ENCODE measurements around the gene SELP. TPM values are rescaled to one million over a fixed set of nuclear protein-coding genes. Genes with fewer than 3 reads are reported as not detected.
A peak's percentile ranks its signal among the peaks of the same experiment; 100 is the strongest.

The SELP gene
- total and polyA plus RNA-seq, 9 of the 15 experiments (the other 6 are each of a cell fraction or from before 2014, with no cell fraction given): not detected

DNA sequence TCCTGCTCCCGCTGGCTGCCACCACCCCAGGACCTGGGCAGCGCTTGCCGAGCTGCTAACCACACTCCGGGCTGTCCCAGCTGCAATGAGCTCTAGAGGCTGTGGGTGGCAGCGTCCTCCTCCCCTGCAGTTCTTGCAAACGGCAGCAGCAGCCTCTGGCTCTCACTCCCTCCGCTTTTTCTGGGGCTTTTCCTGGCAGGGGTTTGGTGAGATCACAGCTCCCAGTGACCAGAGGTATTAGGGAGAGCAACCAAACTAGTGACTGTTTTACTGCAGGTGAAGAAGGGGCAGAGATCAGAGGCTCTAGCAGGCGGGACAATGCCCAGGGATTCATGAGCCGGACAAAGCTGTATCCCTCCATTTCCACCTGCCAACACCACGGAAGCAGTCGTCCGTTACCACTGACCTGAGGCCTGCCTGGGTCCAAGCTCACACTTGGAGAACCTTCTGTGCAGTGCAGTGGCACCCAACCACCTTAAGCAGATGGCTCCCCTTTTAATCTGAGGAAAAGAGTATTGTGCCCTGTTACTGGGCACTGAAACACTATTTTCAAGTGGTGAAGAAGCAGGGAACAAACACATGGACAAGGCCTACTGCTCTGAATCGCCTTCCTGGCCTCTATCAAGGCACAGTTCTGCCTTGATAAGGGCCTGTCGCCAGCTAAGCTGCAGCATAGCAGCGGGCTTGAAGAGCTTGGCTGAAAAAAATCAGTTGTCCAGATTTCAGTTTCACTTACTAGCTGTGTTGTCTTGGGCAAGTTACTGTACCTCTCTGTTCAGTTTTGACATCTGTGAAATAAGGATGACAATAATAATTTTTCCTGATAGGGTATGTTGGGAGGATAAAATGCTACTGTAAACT is 43.3 kb downstream of the SELP start, which contains the start of gene F5 (continued):
- no peak for TF ChIP-seq MGA (IDR thresholded peaks at IDR 0.05)
- peak; percentile 49 for TF ChIP-seq ZFP36 (IDR thresholded peaks at IDR 0.05; ENCODE audit: low read depth, low read length, partially characterized antibody)
- TF ChIP-seq HDAC1 (IDR thresholded peaks at IDR 0.05): no peak
- no peak for TF ChIP-seq EP400 (IDR thresholded peaks at IDR 0.05)
- TF ChIP-seq RAD21 (CRISPR knock-in tag; conservative IDR thresholded peaks at IDR 0.05 in 1 of 2, IDR thresholded peaks at IDR 0.05 in 1 of 2): peak; percentile 40 to 70; a peak in 3 of 4 replicates
- TF ChIP-seq ZEB2 (IDR thresholded peaks at IDR 0.05): no peak
- TF ChIP-seq ZNF707 (CRISPR knock-in tag; conservative IDR thresholded peaks at IDR 0.05): no peak
- TF ChIP-seq ZNF224 (CRISPR knock-in tag; IDR thresholded peaks at IDR 0.05): no peak
- TF ChIP-seq MYBL2 (IDR thresholded peaks at IDR 0.05; ENCODE audit: low read depth): no peak
- TF ChIP-seq MYBL2 (CRISPR knock-in tag; IDR thresholded peaks at IDR 0.05; ENCODE audit: borderline replicate concordance): no peak

Measured in K562 (cell line).